HG03571 (cell line): ENCODE data around the gene PUM2.
"Not testable (repeated sequence)": the region's sequence is repeated elsewhere in the genome, so short reads cannot be mapped to it uniquely, and the experiment has no call there.

Experiments used
- ATAC-seq: cut with Tn5 transposase; IDR thresholded peaks from one replicate; pipeline ENCODE4 v1.9.1; 2021; ENCODE audit not compliant: unreplicated experiment

The PUM2 gene

GRCh38 chr2:20350753-20351554 lies at the start of gene PUM2:
TSS of gene PUM2 (minus strand) at chr2:20350844. CDS start at chr2:20327360, 23,484 bp downstream.
- ATAC-seq: peak; percentile 83

- ATAC-seq: no peak
These were observed 49.7 kb upstream of the PUM2 start for GRCh38 chr2:20400306-20400705.

GRCh38 chr2:20398956-20399567 lies 48.4 kb upstream of the PUM2 start:
- ATAC-seq: no peak

GRCh38 chr2:20397811-20398447 lies 47.3 kb upstream of the PUM2 start:
- no peak for ATAC-seq

- ATAC-seq: no peak
These were observed 45.8 kb upstream of the PUM2 start for GRCh38 chr2:20396356-20397000.

- ATAC-seq: no peak
These were observed 43.3 kb upstream of the PUM2 start for GRCh38 chr2:20393986-20394385.

- ATAC-seq: no peak
These were observed 41.5 kb upstream of the PUM2 start for GRCh38 chr2:20391951-20392699.

- no peak for ATAC-seq
These were observed 40.0 kb upstream of the PUM2 start for GRCh38 chr2:20390524-20391123.

GRCh38 chr2:20384953-20385352 lies 34.3 kb upstream of the PUM2 start:
- ATAC-seq: no peak

GRCh38 chr2:20382965-20383810 lies 32.5 kb upstream of the PUM2 start:
- no peak for ATAC-seq

GRCh38 chr2:20381457-20381856 lies 30.8 kb upstream of the PUM2 start:
- ATAC-seq: no peak

GRCh38 chr2:20378891-20379519 lies 28.4 kb upstream of the PUM2 start:
- ATAC-seq: no peak

GRCh38 chr2:20378341-20378740 lies 27.7 kb upstream of the PUM2 start:
- no peak for ATAC-seq

GRCh38 chr2:20377741-20378140 lies 27.1 kb upstream of the PUM2 start:
- ATAC-seq: no peak

GRCh38 chr2:20374982-20375381 lies 24.3 kb upstream of the PUM2 start:
- not testable (repeated sequence) for ATAC-seq

- ATAC-seq: no peak
These were observed 22.4 kb upstream of the PUM2 start for GRCh38 chr2:20372896-20373640.

GRCh38 chr2:20371323-20372025 lies 20.8 kb upstream of the PUM2 start:
- ATAC-seq: no peak

GRCh38 chr2:20370191-20370590 lies 19.5 kb upstream of the PUM2 start:
- no peak for ATAC-seq
